ENCODE data around the gene DCBLD1. TPM values are rescaled to one million over a fixed set of nuclear protein-coding genes. Genes with fewer than 3 reads are reported as not detected.

DCBLD1 gene
- total RNA-seq, 2 experiments from 2014 or later: 1.3 to 1.4 TPM

DNA sequence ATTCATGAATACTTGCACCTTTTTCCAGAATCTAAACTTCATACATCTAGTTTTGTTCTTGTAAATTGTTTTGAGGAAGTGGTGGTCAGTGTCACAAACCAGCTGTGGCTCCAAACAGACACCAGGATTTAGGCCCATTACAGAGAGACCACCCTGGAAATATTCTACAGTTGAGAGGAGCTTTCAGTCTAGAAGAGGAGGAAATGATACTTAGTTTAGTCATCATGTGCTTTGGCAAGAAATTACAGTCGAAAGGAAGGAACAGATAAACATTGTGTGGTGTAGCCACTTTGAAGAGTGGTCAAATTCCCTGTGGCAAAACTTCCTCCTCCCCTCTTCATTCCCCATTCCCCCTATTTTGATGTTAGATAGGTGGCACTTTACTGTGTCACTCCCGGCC, 15.7 kb downstream of the DCBLD1 start:
- no peak for ATAC-seq (ENCODE audit: poor library complexity)
- intact Hi-C loops (cut with DNase I, micrococcal nuclease): no loop called here
- Mint-ChIP-seq H3K4me1 (ENCODE audit: low read depth) (no peaks in the 10 kb centered on the region), H3K36me3 (ENCODE audit: low read depth) (no peaks in the 10 kb centered on the region), H3K27ac (no peak overlapping the region), H3K9me3 (no peaks in the 10 kb centered on the region), H3K27me3 (no peaks in the 10 kb centered on the region), H3K4me3 (no peak overlapping the region)
- peak in 2 of 14 experiments; percentile 0 to 3 for DNase-seq
- no peaks in the 10 kb centered on the region for H3K4me1 ChIP-seq (ENCODE audit: insufficient read depth, low read length)
- no peaks in the 10 kb centered on the region for H3K36me3 ChIP-seq (ENCODE audit: insufficient read depth, low read length)
- H3K4me3 ChIP-seq (ENCODE audit: low read length): no peak overlapping the region
- TF ChIP-seq CTCF (IDR thresholded peaks at IDR 0.05): no peak
- H3K27ac ChIP-seq (ENCODE audit: low read depth in 1 of 2, low read length in 2 of 2): no peak overlapping the region
- POLR2A ChIA-PET: no interaction called here
- H3K9me3 ChIP-seq (ENCODE audit: control insufficient read depth in 1 of 2, insufficient read depth in 1 of 2, low read length in 2 of 2): no peaks in the 10 kb centered on the region
- CTCF ChIA-PET: no interaction called here
- no peaks in the 10 kb centered on the region for H3K27me3 ChIP-seq (ENCODE audit: control insufficient read depth in 1 of 2, insufficient read depth in 2 of 2, low read length in 2 of 2)

- ChIA-PET CTCF (no interaction called here), POLR2A (no interaction called here)
- H3K36me3 Mint-ChIP-seq (ENCODE audit: low read depth): no peaks in the 10 kb centered on the region
- H3K4me1 Mint-ChIP-seq (ENCODE audit: low read depth): no peaks in the 10 kb centered on the region
- H3K27ac Mint-ChIP-seq: no peak overlapping the region
- Histone ChIP-seq H3K36me3 (ENCODE audit: insufficient read depth, low read length) (no peaks in the 10 kb centered on the region), H3K4me1 (ENCODE audit: insufficient read depth, low read length) (no peaks in the 10 kb centered on the region), H3K4me3 (ENCODE audit: low read length) (no peak overlapping the region), H3K27ac (ENCODE audit: low read depth in 1 of 2, low read length in 2 of 2) (no peak overlapping the region), H3K27me3 (ENCODE audit: control insufficient read depth in 1 of 2, insufficient read depth in 2 of 2, low read length in 2 of 2) (no peaks in the 10 kb centered on the region), H3K9me3 (ENCODE audit: control insufficient read depth in 1 of 2, insufficient read depth in 1 of 2, low read length in 2 of 2) (no peaks in the 10 kb centered on the region)
- no peak for TF ChIP-seq CTCF (IDR thresholded peaks at IDR 0.05)
- H3K4me3 Mint-ChIP-seq: no peak overlapping the region
- H3K27me3 Mint-ChIP-seq: no peaks in the 10 kb centered on the region
- DNase-seq: no peak
- ATAC-seq (ENCODE audit: poor library complexity): no peak
- intact Hi-C loops (cut with DNase I, micrococcal nuclease): no loop called here
- H3K9me3 Mint-ChIP-seq: no peaks in the 10 kb centered on the region
These were observed 19.2 kb downstream of the DCBLD1 start for GRCh38 chr6:117501722-117502121.

DNA sequence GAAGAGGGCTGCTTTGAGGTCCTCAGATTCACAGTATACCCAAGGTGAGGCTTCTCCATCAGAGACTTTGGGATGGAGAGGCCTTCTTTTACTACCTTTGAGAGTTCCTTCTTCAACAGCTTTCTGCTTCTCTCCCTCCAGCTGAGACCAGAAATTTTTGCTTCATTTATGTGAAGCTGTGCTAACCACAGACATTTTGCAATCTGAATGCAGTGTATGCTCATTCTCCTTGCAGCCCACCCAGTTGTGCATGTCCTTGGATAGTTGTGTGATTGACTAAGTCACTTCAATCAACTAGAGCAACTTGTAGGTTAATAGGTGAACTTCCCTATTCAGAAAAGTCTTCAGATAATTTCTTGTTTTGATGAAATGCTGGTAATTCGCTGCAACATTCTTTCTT, 20.1 kb downstream of the DCBLD1 start:
- CTCF ChIA-PET: no interaction called here
- Histone ChIP-seq H3K4me3 (ENCODE audit: low read length) (no peak overlapping the region), H3K27ac (ENCODE audit: low read depth in 1 of 2, low read length in 2 of 2) (no peak overlapping the region), H3K36me3 (ENCODE audit: insufficient read depth, low read length) (no peaks in the 10 kb centered on the region), H3K9me3 (ENCODE audit: control insufficient read depth in 1 of 2, insufficient read depth in 1 of 2, low read length in 2 of 2) (no peaks in the 10 kb centered on the region), H3K27me3 (ENCODE audit: control insufficient read depth in 1 of 2, insufficient read depth in 2 of 2, low read length in 2 of 2) (no peaks in the 10 kb centered on the region), H3K4me1 (ENCODE audit: insufficient read depth, low read length) (no peaks in the 10 kb centered on the region)
- no peaks in the 10 kb centered on the region for H3K36me3 Mint-ChIP-seq (ENCODE audit: low read depth)
- no peak overlapping the region for H3K4me3 Mint-ChIP-seq
- POLR2A ChIA-PET: no interaction called here
- no peaks in the 10 kb centered on the region for H3K9me3 Mint-ChIP-seq
- TF ChIP-seq CTCF (IDR thresholded peaks at IDR 0.05): no peak
- no peaks in the 10 kb centered on the region for H3K27me3 Mint-ChIP-seq
- no peak for ATAC-seq (ENCODE audit: poor library complexity)
- intact Hi-C loops (cut with DNase I, micrococcal nuclease): no loop called here
- no peak for DNase-seq
- no peak overlapping the region for H3K27ac Mint-ChIP-seq
- H3K4me1 Mint-ChIP-seq (ENCODE audit: low read depth): no peaks in the 10 kb centered on the region
